OCI-LY7 (cell line): ENCODE results near the gene PLCB1.

Experiments
- EZH2phosphoT487 ChIP-seq: fragments of 200-600 bp; sonication (generic); IDR thresholded peaks from 2 replicates; pipeline ENCODE4 v1.6.1; 2018; ENCODE audit warnings: low read depth, borderline replicate concordance, mild to moderate bottlenecking, mixed run types, antibody characterized with exemption, low read length, moderate library complexity, mixed read lengths
- TF ChIP-seq, protein P1 (sequence below): fragments of 200-600 bp; sonication (generic); conservative IDR thresholded peaks from 2 replicates; pipeline ENCODE4 v1.5.1; 2014; ENCODE audit warnings: mild to moderate bottlenecking, antibody characterized with exemption, low read length, moderate library complexity, mixed read lengths

DNA sequence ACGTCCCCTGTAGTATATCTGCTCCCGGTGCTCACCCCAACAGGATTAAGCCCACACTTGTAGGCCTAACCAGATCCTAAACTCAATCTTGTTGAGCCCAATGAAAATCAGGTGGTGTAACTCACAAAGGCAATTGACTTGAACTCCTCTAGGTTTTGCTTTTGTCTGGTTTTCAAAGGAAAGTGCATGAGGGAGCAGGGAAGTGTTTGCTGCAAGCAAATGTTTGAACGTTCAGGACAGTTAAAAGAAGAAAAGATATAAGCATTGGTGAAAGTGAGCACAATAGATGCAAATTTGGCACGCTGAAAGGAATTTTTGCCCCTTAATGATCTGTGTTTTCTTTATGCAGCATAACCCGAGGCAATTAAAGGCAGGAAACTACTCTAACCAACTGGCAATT is 212.6 kb downstream of the PLCB1 start:
- TF ChIP-seq, protein P1, sequence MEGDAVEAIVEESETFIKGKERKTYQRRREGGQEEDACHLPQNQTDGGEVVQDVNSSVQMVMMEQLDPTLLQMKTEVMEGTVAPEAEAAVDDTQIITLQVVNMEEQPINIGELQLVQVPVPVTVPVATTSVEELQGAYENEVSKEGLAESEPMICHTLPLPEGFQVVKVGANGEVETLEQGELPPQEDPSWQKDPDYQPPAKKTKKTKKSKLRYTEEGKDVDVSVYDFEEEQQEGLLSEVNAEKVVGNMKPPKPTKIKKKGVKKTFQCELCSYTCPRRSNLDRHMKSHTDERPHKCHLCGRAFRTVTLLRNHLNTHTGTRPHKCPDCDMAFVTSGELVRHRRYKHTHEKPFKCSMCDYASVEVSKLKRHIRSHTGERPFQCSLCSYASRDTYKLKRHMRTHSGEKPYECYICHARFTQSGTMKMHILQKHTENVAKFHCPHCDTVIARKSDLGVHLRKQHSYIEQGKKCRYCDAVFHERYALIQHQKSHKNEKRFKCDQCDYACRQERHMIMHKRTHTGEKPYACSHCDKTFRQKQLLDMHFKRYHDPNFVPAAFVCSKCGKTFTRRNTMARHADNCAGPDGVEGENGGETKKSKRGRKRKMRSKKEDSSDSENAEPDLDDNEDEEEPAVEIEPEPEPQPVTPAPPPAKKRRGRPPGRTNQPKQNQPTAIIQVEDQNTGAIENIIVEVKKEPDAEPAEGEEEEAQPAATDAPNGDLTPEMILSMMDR, result no peak
- no peak for TF ChIP-seq EZH2phosphoT487
